HG02759 (cell line): ENCODE measurements around the gene TLE7.
A peak's percentile ranks its signal among the peaks of the same experiment; 100 is the strongest.

Experiments
- ATAC-seq: cut with Tn5 transposase; IDR thresholded peaks from one replicate; pipeline ENCODE4 v1.9.1; 2021; ENCODE audit warnings: mild to moderate bottlenecking, moderate library complexity; ENCODE audit not compliant: unreplicated experiment

TLE7 gene

GRCh38 chr16:71414038-71414437, 27.8 kb downstream of the TLE7 start:
- no peak for ATAC-seq

- no peak for ATAC-seq
Observed at GRCh38 chr16:71413341-71413740, 28.5 kb downstream of the TLE7 start.

- peak; percentile 61 for ATAC-seq
Observed at GRCh38 chr16:71412270-71413160, 29.3 kb downstream of the TLE7 start.

- no peak for ATAC-seq
Observed at GRCh38 chr16:71410146-71410545, 31.7 kb downstream of the TLE7 start.

- no peak for ATAC-seq
Observed at GRCh38 chr16:71409011-71409775, 32.7 kb downstream of the TLE7 start.

- no peak for ATAC-seq
Observed at GRCh38 chr16:71408536-71408935, 33.3 kb downstream of the TLE7 start.

GRCh38 chr16:71407731-71408130, 34.1 kb downstream of the TLE7 start:
- ATAC-seq: no peak

- ATAC-seq: no peak
Observed at GRCh38 chr16:71406724-71407123, 35.1 kb downstream of the TLE7 start.

- no peak for ATAC-seq
Observed at GRCh38 chr16:71406316-71406715, 35.5 kb downstream of the TLE7 start.

GRCh38 chr16:71404364-71404763, 37.5 kb downstream of the TLE7 start:
- no peak for ATAC-seq

- ATAC-seq: no peak
Observed at GRCh38 chr16:71402674-71403073, 39.2 kb downstream of the TLE7 start.

- ATAC-seq: no peak
Observed at GRCh38 chr16:71402007-71402406, 39.8 kb downstream of the TLE7 start.

GRCh38 chr16:71399801-71400563, 41.9 kb downstream of the TLE7 start:
- no peak for ATAC-seq

- ATAC-seq: no peak
Observed at GRCh38 chr16:71396594-71396993, 45.3 kb downstream of the TLE7 start.

GRCh38 chr16:71389330-71389729, 52.5 kb downstream of the TLE7 start:
- ATAC-seq: no peak

GRCh38 chr16:71387045-71387871, 54.6 kb downstream of the TLE7 start:
- ATAC-seq: no peak

- no peak for ATAC-seq
Observed at GRCh38 chr16:71384073-71384724, 57.7 kb downstream of the TLE7 start.

- no peak for ATAC-seq
Observed at GRCh38 chr16:71383054-71383773, 58.6 kb downstream of the TLE7 start.

- ATAC-seq: no peak
Observed at GRCh38 chr16:71380831-71381230, 61.0 kb downstream of the TLE7 start.
